ENCODE measurements around the gene GRK7.

GRK7 gene

GRCh38 chr3:141804447-141804777 is 41.2 kb downstream of the GRK7 start:
- H3K9me3 ChIP-seq, result no peaks in the 10 kb centered on the region
- TF ChIP-seq CTCF (IDR thresholded peaks at IDR 0.05), result no peak
- H3K4me1 ChIP-seq, result no peaks in the 10 kb centered on the region
- no peak overlapping the region for H3K4me3 ChIP-seq
- no peaks in the 10 kb centered on the region for H3K36me3 ChIP-seq
- H3K27me3 ChIP-seq, result no peaks in the 10 kb centered on the region
- intact Hi-C loops (cut with DNase I; ENCODE audit: low total_unique reads), result no loop called here
- no peak overlapping the region for H3K27ac ChIP-seq
- no peak for DNase-seq

GRCh38 chr3:141804778-141805639 is 41.8 kb downstream of the GRK7 start:
- Histone ChIP-seq H3K9me3 (no peaks in the 10 kb centered on the region), H3K4me1 (no peaks in the 10 kb centered on the region), H3K36me3 (no peaks in the 10 kb centered on the region), H3K27me3 (no peaks in the 10 kb centered on the region), H3K27ac (no peak overlapping the region), H3K4me3 (no peak overlapping the region)
- intact Hi-C loops (cut with DNase I; ENCODE audit: low total_unique reads), result no loop called here
- no peak for TF ChIP-seq CTCF (IDR thresholded peaks at IDR 0.05)
- no peak for DNase-seq

- no peaks in the 10 kb centered on the region for H3K9me3 ChIP-seq
- no peaks in the 10 kb centered on the region for H3K36me3 ChIP-seq
- H3K27me3 ChIP-seq, result no peaks in the 10 kb centered on the region
- no peak overlapping the region for H3K4me3 ChIP-seq
- no peak for TF ChIP-seq CTCF (IDR thresholded peaks at IDR 0.05)
- no peak overlapping the region for H3K27ac ChIP-seq
- no peak for DNase-seq
- no peaks in the 10 kb centered on the region for H3K4me1 ChIP-seq
- intact Hi-C loops (cut with DNase I; ENCODE audit: low total_unique reads), result no loop called here
These were observed 44.2 kb downstream of the GRK7 start for GRCh38 chr3:141807277-141808033.

- Histone ChIP-seq H3K9me3 (no peaks in the 10 kb centered on the region), H3K36me3 (no peaks in the 10 kb centered on the region), H3K4me3 (no peak overlapping the region), H3K27ac (no peak overlapping the region), H3K27me3 (no peaks in the 10 kb centered on the region), H3K4me1 (no peaks in the 10 kb centered on the region)
- no peak for TF ChIP-seq CTCF (IDR thresholded peaks at IDR 0.05)
- intact Hi-C loops (cut with DNase I; ENCODE audit: low total_unique reads), result no loop called here
- DNase-seq, result no peak
These were observed 45.4 kb downstream of the GRK7 start for GRCh38 chr3:141808586-141808985.

GRCh38 chr3:141810161-141810560 is 47.0 kb downstream of the GRK7 start:
- DNase-seq, result no peak
- no peak for TF ChIP-seq CTCF (IDR thresholded peaks at IDR 0.05)
- H3K4me3 ChIP-seq, result no peak overlapping the region
- H3K27me3 ChIP-seq, result no peaks in the 10 kb centered on the region
- no peaks in the 10 kb centered on the region for H3K4me1 ChIP-seq
- no peaks in the 10 kb centered on the region for H3K9me3 ChIP-seq
- H3K36me3 ChIP-seq, result no peaks in the 10 kb centered on the region
- intact Hi-C loops (cut with DNase I; ENCODE audit: low total_unique reads), result no loop called here
- no peak overlapping the region for H3K27ac ChIP-seq
